Raji (cell line): ENCODE measurements around the gene RUNX1.

Experiments used
- POLR2A ChIP-seq: IDR thresholded peaks from 2 replicates; pipeline ENCODE4 v1.6.1; 2011; ENCODE audit warnings: low read depth, low read length, control low read depth; ENCODE audit not compliant: insufficient read depth

Gene RUNX1

DNA sequence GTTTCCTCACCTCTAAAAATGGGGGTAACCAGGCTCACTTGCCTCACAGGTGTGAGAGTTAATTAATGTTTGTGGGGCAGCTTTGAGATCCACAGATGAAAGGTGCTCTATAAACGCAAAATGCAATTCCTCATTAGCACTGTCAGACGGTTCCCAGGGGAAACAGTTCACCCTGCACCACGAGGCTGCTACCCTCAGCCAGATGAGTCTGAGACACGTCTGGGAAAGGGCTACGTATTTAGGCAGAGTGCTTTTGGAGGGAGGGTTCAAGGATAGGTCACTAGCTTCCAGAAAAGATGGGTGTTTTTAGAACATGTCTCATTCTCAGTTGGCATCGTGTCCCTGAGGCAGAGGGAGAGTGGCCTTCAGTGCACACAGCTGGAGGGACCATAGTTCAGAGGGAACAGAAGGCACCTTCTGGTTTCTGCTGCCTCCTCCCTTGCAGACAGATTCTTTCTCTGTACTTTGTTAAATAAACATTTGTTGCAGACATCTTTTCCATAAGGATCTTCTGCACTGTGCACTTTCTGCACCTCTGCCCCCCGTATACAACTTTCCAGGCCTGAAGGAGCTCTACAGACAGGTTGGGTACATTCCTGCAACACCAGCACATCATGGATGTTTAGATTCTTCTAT is 240.4 kb downstream of the RUNX1 start:
- no peak for TF ChIP-seq POLR2A

DNA sequence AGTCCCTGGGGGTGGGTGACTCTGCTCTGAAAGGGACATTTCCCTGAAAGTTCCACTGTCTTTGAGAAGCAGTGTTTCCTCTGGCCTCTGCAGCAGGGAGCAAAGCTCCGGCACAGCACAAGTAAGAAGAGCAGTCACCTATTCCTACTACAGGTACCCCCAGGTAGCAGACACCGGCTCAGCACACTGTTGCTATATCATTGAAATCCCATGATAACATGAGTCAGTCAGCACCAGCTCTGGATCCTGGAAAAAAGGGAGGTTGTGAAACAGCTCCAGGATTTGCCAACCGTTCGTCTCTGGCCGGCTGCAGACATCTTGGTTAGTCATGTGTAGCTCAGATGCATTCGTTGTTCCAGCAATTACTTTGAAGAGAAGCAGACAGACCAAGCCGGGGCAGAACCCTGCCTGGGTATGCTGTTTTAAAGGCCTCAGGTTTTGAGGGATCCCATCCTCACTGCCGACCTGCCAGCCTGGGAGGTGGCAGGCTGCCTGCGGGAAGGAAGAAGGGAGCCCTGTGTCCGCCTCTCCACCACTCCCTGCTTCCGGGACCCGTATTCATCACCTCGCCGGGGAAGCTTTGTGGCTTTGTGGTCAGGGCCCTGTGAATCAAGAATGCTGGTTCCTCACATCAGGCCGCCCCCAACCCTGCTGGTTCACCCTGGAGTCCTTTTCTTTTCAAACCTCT is 241.1 kb downstream of the RUNX1 start:
- TF ChIP-seq POLR2A, result no peak

DNA sequence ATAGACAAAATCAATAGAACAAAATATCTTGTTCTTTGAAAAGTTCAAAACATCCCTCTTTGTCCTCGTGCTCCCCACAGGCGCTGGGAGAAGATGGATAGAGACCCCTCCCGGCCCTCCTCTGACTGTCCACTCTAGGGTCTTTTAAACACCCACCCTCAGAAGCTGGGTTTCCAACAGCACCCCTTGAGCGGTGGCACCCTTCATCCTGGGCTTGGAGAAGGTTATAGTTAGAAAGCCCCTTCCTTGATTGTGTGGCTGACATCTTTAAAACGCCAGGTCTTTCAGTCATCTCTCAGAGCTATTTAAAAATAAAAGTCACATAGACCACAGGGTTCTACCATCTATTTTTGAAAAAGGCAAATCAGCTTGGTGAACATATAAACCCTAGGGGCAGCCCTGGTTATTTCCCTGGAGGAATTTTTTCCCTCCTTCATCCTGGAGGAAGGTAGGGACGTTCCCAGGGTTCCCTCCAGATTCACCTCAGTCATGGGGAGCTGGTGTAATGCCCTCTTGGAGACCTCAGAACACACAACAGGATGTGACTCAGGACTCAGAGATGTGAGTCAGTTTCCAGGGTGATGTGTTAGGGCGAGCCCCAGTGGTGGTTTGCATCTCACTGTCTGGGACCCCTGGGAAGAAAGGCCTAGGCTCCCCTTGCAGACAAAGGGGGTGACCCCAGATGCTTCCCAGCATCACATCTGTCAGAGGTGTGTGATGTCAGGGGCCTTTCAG is 241.8 kb downstream of the RUNX1 start:
- no peak for TF ChIP-seq POLR2A

DNA sequence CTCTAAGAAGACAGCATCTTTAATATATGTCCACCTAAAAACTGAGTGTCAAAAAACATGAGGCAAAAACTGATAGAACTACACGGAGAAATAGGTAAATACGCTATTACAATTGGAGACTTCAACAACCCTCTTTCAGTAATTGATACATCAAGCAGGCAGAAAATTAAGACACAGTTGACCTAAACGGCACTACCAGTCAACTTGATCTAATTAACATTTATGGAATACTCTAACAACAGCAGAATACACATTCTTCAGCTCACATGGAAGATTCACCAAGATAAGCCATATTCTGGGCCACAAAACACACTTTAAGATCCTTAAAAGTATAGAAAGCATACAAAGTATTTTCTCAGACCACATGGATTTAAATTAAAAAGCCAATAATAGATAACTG is 242.7 kb downstream of the RUNX1 start:
- no peak for TF ChIP-seq POLR2A

DNA sequence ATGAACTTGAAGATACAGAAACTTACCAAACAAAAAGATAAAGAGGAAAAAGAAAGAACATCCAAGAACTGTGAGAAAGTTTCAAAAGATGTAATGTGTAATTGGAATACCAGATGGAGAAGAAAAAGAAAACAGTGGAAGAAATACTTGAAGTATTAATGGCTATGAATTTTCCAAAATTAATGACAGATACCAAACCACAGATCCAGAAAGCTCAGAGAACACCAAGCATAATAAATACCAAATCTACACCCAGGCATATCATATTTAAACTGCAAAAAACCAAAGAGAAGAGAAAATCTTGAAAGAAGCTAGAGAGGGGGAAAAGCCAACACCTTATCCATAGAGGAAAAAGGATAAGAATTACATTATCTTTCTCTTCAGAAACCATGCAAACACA is 243.9 kb downstream of the RUNX1 start:
- no peak for TF ChIP-seq POLR2A

DNA sequence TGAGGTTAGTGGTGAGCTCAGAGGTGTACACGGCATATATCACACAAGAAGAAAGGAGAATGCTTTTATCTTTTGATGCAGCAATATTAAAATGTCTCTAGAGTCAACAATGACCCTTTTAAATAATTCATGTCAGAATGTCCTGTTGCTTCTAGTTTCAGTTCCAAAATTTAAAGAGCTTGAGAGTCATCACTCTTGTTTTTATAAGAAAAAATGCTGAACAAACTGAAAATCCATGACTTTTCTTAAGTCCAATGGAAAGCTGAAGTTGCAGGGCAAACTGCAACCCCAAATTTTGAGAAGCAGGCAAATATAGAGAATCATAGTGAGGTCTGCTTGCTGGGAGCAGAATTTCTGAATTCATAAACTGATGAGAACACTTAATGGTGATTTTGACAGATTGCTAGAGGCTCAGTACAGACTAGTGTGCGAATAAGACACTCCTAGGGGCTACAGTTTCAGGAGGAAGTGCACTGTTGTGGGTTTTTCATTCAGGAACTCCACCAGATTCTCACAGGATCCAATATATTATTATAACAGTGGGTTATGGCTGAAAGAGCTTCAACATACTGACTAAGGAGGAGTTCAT is 245.2 kb downstream of the RUNX1 start:
- TF ChIP-seq POLR2A, result no peak

DNA sequence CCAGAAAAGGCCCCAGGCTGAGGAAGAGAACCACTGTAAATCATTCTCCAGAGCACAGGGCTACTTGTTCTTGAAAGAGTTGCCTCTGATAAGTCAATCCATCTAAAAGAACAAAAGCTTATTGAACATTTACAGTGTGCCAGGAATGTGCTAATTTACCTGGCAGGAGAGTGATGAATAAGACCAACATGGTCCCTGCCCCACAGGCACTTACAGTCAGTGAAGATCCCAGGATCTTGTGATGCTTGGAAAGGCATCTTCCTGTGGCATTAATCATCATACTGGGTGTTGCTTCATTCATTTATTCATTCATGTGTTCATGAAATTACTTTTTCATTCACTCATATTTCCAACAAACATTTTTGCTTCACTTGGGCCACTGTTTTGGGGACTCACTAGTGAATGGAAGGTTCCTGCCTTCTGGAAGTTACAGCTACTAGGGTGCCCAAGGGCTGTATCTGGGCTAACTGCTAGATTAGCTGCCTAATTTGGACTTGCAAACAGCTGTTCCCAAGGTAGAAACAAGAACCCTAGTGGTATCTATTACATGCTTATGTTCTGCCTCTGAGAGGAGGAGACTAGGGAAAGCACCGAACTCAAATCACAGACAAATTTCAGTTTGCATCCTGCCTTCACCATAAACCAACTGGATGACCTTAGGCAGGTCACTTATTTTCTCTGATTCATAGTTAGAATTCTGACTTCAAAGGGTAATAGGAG is 246.8 kb downstream of the RUNX1 start:
- TF ChIP-seq POLR2A, result no peak

DNA sequence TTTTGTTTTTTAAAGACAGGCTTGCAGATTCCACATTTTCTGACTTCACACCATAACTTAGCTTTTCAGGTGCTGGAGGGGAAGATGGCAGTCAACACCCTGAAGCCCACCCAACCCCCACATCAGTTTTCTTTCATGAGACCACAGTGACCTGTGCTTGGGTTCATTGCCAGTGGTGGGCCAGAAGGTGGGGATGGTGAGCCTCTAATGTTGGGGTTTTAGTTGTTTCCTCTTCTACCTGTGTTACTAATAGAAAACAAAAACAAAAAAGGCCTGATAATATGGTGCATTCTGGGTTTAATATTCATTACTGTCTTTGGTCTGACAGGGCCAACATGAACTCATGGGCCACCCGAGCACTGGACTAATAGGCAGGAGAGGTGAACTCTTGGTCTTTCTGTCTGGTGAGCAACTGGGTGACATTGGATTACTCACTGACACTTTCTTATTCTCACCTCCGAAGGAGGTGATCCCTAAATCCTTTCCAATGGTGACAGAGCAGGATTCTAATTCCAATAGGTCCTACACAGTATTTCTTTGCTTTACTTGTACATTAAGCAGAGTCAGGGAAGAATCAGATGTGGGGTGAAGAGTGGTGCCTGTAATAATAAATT is 247.5 kb downstream of the RUNX1 start:
- no peak for TF ChIP-seq POLR2A

DNA sequence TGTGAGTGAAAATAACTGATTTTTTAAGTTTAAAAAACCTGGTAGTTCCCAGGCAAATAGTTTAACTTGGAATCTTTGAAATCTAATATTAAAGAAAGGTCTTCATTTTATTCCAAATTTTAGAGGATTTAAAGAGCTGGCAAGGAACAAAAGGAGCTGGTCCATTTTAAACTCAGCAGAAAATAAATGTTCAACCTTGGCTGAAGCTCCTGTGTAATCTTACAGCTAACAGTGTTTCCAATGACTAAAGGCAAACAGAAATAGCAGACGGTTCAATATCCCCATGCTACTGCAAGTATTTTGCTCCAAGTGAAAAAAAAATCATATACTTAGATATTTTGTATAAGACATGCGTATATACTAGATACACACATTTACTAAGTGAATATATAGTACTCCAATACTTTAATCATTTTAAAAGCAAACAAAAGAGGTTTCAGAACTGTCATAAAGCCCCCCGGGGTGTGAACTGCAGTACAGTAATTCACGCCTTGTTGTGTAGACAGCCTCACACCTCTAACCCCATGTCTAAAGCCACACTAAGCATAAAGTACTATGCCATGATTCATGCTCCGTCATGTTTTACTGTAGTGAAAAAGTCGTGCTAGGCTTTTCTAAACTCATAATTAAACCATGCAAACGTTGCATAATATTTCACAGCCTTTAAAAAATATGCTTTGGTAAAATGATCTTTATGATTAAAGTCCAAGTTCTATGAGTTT is 248.1 kb downstream of the RUNX1 start:
- no peak for TF ChIP-seq POLR2A

DNA sequence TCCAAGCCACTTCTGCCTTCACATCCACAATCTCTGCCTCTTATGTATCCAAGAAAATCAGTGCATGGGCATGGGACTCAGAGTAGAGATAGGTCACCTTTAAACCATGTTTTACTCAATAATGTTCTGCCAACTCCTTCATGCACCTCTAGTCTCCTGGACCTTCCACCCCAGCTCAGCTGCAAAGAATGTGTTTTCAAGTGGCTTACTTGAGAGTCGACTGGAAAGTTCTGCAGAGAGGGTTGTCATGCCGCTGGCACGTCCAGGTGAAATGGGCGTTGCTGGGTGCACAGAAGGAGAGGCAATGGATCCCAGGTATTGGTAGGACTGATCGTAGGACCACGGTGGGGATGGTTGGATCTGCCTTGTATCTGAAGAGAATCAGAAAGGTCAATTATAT is 250.0 kb downstream of the RUNX1 start:
- TF ChIP-seq POLR2A, result no peak

DNA sequence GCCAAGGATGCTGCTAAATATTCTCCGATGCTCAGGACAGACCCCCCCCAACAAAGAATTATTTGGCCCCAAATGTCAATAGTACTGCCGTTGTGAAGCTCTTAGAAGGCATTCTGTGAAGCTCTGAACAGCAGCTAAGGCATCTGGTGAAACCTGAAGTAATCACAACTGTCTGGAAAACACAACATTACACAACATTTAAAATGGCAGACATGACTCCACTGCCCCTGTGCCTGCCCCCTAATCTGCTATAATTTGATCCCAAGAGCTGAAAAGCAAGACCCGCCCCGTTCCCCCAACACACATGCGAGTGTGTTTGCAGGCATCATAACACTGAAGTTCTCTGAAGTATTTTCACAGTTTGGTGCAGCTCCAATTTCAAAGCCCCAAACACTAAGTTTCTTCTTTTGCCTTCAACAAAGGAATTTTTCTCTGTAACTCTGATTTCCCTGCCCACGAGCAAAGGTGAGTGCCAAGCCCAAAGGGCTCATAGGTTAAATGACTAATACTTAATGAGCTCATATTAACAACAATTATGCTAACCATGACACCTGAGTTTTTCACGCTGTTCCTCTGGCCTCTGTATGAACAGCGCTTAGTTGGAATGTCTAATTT is 251.1 kb downstream of the RUNX1 start:
- TF ChIP-seq POLR2A, result no peak

DNA sequence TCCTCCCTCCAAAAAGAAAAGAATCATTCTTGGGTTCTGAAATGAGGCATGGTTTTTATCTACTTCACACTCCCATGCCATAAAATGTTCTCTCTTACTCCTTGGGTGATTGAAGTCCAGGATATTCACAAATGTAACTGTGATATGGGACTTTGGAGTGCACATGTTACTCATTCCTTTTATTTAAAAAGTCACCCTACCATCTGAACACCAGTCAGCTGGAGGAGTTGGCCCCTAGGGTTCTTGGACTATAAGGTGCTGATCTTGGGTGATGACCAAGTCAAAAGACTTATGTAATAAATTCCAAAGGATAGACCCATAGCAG is 251.9 kb downstream of the RUNX1 start:
- no peak for TF ChIP-seq POLR2A

DNA sequence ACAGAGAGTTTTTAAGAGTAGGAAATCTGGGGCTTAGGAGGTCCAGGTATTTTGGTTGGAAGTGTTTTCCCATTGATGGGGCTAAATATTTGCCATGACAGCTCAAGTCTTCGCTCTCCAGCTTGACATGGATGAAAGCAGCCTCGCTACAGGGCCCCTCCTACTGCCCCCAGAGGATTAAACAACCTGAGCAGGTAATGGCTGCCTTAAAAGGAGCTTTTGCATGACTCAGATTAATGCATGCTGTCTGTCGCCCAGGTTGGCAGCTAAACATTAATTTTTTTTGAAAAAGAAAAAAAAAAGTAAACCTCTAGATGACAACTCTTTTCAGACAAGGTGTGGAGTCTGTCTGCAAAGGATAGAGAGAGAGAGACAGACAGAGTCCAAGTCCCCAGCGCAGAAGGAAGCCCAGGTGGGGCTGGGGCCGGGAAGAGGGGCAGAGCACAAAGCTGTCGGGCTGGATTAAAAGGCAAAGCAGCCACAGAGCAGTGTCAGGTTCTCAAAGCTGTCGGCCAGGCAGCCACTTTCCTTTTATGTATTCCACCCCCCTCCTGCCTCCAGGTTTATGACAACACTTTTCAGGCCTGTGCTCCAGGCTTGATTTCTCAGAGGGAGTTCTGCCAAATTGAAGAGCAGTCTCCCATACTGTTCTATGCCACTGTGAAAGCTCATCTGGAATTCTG is 252.4 kb downstream of the RUNX1 start:
- no peak for TF ChIP-seq POLR2A
